ENCODE results near the gene GSK3A.

Gene GSK3A

GRCh38 chr19:42247640-42248199 is 5.3 kb upstream of the GSK3A start:
- peak; percentile 27 for DNase-seq

GRCh38 chr19:42246922-42247639 is 4.7 kb upstream of the GSK3A start:
- DNase-seq = peak; percentile 25

GRCh38 chr19:42246143-42246921 is 3.9 kb upstream of the GSK3A start:
- DNase-seq = peak; percentile 33

GRCh38 chr19:42245231-42245630 is 2.8 kb upstream of the GSK3A start:
- DNase-seq = no peak

GRCh38 chr19:42244347-42245220 is 2.2 kb upstream of the GSK3A start:
- peak; percentile 91 for DNase-seq

GRCh38 chr19:42242069-42242511 is 312 bp downstream of the GSK3A start:
- no peak for DNase-seq

GRCh38 chr19:42241279-42241678 is 1.1 kb downstream of the GSK3A start:
- DNase-seq = no peak

- no peak for DNase-seq
These were observed 2.7 kb downstream of the GSK3A start for GRCh38 chr19:42239544-42240220.

- no peak for DNase-seq
These were observed 7.2 kb downstream of the GSK3A start for GRCh38 chr19:42235181-42235580.

GRCh38 chr19:42234364-42234763 is 8.0 kb downstream of the GSK3A start:
- no peak for DNase-seq

GRCh38 chr19:42233678-42234292 is 8.6 kb downstream of the GSK3A start:
- DNase-seq = no peak

GRCh38 chr19:42233106-42233505 is 9.3 kb downstream of the GSK3A start:
- DNase-seq = no peak

- DNase-seq = no peak
These were observed 10.0 kb downstream of the GSK3A start for GRCh38 chr19:42232435-42232834.

GRCh38 chr19:42230571-42230970 is 11.8 kb downstream of the GSK3A start:
- no peak for DNase-seq

- DNase-seq = no peak
These were observed 12.5 kb downstream of the GSK3A start for GRCh38 chr19:42229855-42230351.

GRCh38 chr19:42229301-42229854 is 13.0 kb downstream of the GSK3A start:
- no peak for DNase-seq

- no peak for DNase-seq
These were observed 13.8 kb downstream of the GSK3A start for GRCh38 chr19:42228641-42229040.

GRCh38 chr19:42226886-42227285 is 15.5 kb downstream of the GSK3A start:
- no peak for DNase-seq

- DNase-seq = no peak
These were observed 16.6 kb downstream of the GSK3A start for GRCh38 chr19:42225718-42226292.

GRCh38 chr19:42224940-42225717 is 17.3 kb downstream of the GSK3A start:
- DNase-seq = no peak
